Mesendoderm (in vitro differentiated cells): ENCODE results near the gene MAML1.

Source experiments
- DNase-seq: peaks from one replicate; pipeline ENCODE4 v3.0.0; 2013
- H2AK5ac ChIP-seq: 2 replicates; pipeline ENCODE4 v1.6.1; 2013; ENCODE audit warnings: low read length, inconsistent platforms
- H2BK120ac ChIP-seq: 2 replicates; pipeline ENCODE4 v1.6.1; 2013; ENCODE audit warnings: low read depth, mild to moderate bottlenecking, low read length, moderate library complexity, mixed read lengths
- H2BK15ac ChIP-seq: replicated peaks from 2 replicates; pipeline ENCODE4 v1.6.1; 2013; ENCODE audit warnings: low read depth, mild to moderate bottlenecking, moderate library complexity
- H2BK5ac ChIP-seq: 2 replicates; pipeline ENCODE4 v1.6.1; 2013; ENCODE audit warnings: low read length, inconsistent platforms
- H3K18ac ChIP-seq: 2 replicates; pipeline ENCODE4 v1.6.1; 2013; ENCODE audit warnings: mild to moderate bottlenecking, low read length, mixed read lengths
- H3K23ac ChIP-seq: one replicate; pipeline ENCODE4 v1.6.1; 2013; ENCODE audit warnings: low read length
- H3K27ac ChIP-seq: 2 replicates; pipeline ENCODE4 v1.5.1; 2013; ENCODE audit warnings: low read depth, mild to moderate bottlenecking, inconsistent platforms, low read length, moderate library complexity
- H3K27me3 ChIP-seq: 2 replicates; pipeline ENCODE4 v1.6.1; 2013; ENCODE audit warnings: low read length, control low read depth, mild to moderate bottlenecking, inconsistent platforms; ENCODE audit not compliant: insufficient read depth, poor library complexity
- H3K36me3 ChIP-seq: 2 replicates; pipeline ENCODE4 v1.6.1; 2013; ENCODE audit warnings: low read length, inconsistent platforms; ENCODE audit not compliant: control insufficient read depth, insufficient read depth
- H3K4ac ChIP-seq: one replicate; pipeline ENCODE4 v1.6.1; 2013; ENCODE audit warnings: low read depth, mild to moderate bottlenecking, low read length, moderate library complexity
- H3K4me1 ChIP-seq: 2 replicates; pipeline ENCODE4 v1.6.1; 2013; ENCODE audit warnings: low read depth, low read length, inconsistent platforms; ENCODE audit not compliant: control insufficient read depth
- H3K4me2 ChIP-seq: 2 replicates; pipeline ENCODE4 v1.6.1; 2013; ENCODE audit warnings: low read length
- H3K4me3 ChIP-seq: 2 replicates; pipeline ENCODE4 v1.5.1; 2013; ENCODE audit warnings: mild to moderate bottlenecking, low read length
- H3K56ac ChIP-seq: one replicate; pipeline ENCODE4 v1.6.1; 2013; ENCODE audit warnings: low read length
- H3K79me1 ChIP-seq: 2 replicates; pipeline ENCODE4 v1.6.1; 2013; ENCODE audit warnings: low read length, inconsistent platforms
- H3K79me2 ChIP-seq: 2 replicates; pipeline ENCODE4 v1.6.1; 2013; ENCODE audit warnings: mild to moderate bottlenecking, low read length; ENCODE audit not compliant: control insufficient read depth, insufficient read depth
- H3K9ac ChIP-seq: 2 replicates; pipeline ENCODE4 v1.6.1; 2013; ENCODE audit warnings: low read length, inconsistent platforms
- H4K5ac ChIP-seq: one replicate; pipeline ENCODE4 v1.6.1; 2013; ENCODE audit warnings: low read length
- H4K8ac ChIP-seq: one replicate; pipeline ENCODE4 v1.6.1; 2013; ENCODE audit warnings: low read depth, mild to moderate bottlenecking, control low read depth, low read length, moderate library complexity
- WGBS: extraction: QIAGEN DNeasy Blood & Tissue Kit; methylation state at CpG from one replicate; pipeline ENCODE4 v1.1.7; 2013; ENCODE audit warnings: low lambda C conversion rate, missing lambda C conversion rate; ENCODE audit not compliant: insufficient coverage; ENCODE audit errors: extremely low coverage; 5-methylcytosine and 5-hydroxymethylcytosine counted together

MAML1 gene

GRCh38 chr5:179800696-179801201 is 68.1 kb downstream of the MAML1 start:
- H2BK120ac ChIP-seq = no peak overlapping the region
- DNase-seq = no peak
- peaks cover 4% of the 10 kb centered on the region for H3K4me1 ChIP-seq
- peaks cover 3% of the 10 kb centered on the region for H3K36me3 ChIP-seq
- no peak overlapping the region for H4K5ac ChIP-seq
- no peak overlapping the region for H3K27ac ChIP-seq
- H2AK5ac ChIP-seq = no peak overlapping the region
- no peak overlapping the region for H3K4me3 ChIP-seq
- H3K27me3 ChIP-seq = no peaks in the 10 kb centered on the region
- no peak overlapping the region for H3K4me2 ChIP-seq
- H3K18ac ChIP-seq = no peak overlapping the region
- peaks cover 5% of the 10 kb centered on the region for H3K79me1 ChIP-seq
- H3K56ac ChIP-seq = no peak overlapping the region
- peaks cover 6% of the 10 kb centered on the region for H3K79me2 ChIP-seq
- no CpG with 5 or more reads among the region's 12 CpGs for WGBS
- H2BK15ac ChIP-seq = no peak overlapping the region
- no peak overlapping the region for H4K8ac ChIP-seq
- H3K4ac ChIP-seq = no peak overlapping the region
- H2BK5ac ChIP-seq = no peak overlapping the region
- no peak overlapping the region for H3K9ac ChIP-seq
- no peak overlapping the region for H3K23ac ChIP-seq

DNA sequence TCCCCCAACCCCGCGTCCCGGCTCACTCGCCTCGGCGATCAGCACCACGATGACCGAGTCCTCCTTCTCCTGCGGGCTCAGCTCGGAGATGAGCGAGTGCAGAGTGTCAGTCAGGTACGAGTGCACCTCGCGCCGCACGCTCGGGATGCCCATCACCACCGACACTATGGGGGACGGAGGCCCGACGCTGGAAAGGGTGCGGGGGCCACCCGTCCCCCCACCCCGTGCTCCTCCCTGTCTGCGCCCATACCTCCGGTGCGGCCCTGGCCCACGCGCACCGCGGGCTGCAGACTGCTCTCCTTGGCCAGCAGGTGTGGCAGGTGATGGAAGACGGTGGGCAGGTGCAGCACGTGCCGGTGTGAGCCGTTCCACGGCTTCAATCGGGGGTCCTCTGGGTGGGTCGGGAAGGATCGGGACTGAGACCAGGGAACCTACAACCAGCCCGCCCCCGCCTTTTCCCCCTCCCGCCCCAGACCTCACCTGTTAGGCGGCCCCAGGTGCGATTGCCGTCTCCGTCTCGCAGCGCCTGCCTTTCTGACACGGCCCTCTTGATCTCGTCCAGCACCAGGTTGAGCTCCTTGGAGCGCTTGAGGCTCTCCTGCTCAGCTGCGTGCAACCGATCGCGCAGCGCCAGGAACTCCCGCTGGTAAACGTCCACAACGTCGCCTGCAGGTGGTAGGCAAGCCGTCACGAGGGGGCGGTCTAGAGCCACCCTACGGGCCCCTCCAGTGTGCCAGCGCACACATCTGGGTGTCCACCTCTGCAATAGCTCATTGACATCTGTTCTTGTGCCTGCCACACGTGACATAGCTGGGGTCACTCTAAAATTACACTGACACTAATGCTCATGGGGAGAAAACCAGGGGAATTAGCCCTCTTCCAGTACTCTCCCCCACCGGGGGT is 68.9 kb downstream of the MAML1 start:
- no peak overlapping the region for H3K4me2 ChIP-seq
- DNase-seq = peak; percentile 69
- H4K5ac ChIP-seq = no peak overlapping the region
- H4K8ac ChIP-seq = no peak overlapping the region
- H3K9ac ChIP-seq = no peak overlapping the region
- no peak overlapping the region for H3K4me3 ChIP-seq
- no peak overlapping the region for H2BK5ac ChIP-seq
- H3K79me2 ChIP-seq = peaks cover 6% of the 10 kb centered on the region
- H3K23ac ChIP-seq = no peak overlapping the region
- no peak overlapping the region for H3K56ac ChIP-seq
- no CpG with 5 or more reads among the region's 67 CpGs for WGBS
- no peak overlapping the region for H3K4ac ChIP-seq
- H2BK120ac ChIP-seq = no peak overlapping the region
- no peaks in the 10 kb centered on the region for H3K27me3 ChIP-seq
- H3K18ac ChIP-seq = no peak overlapping the region
- no peak overlapping the region for H2BK15ac ChIP-seq
- peaks cover 5% of the 10 kb centered on the region for H3K79me1 ChIP-seq
- peaks cover 4% of the 10 kb centered on the region for H3K4me1 ChIP-seq
- no peak overlapping the region for H3K27ac ChIP-seq
- peaks cover 3% of the 10 kb centered on the region for H3K36me3 ChIP-seq
- H2AK5ac ChIP-seq = no peak overlapping the region

GRCh38 chr5:179802207-179802883 is 69.7 kb downstream of the MAML1 start:
- Histone ChIP-seq H3K4me1 (peaks cover 4% of the 10 kb centered on the region), H3K79me1 (peaks cover 5% of the 10 kb centered on the region), H3K23ac (no peak overlapping the region), H3K4me3 (no peak overlapping the region), H3K18ac (no peak overlapping the region), H3K4me2 (no peak overlapping the region), H3K79me2 (peaks cover 6% of the 10 kb centered on the region), H3K27ac (no peak overlapping the region), H3K4ac (no peak overlapping the region), H4K8ac (no peak overlapping the region), H2BK5ac (no peak overlapping the region), H3K9ac (no peak overlapping the region), H4K5ac (no peak overlapping the region), H3K36me3 (peaks cover 3% of the 10 kb centered on the region), H2BK15ac (no peak overlapping the region), H2AK5ac (no peak overlapping the region), H2BK120ac (no peak overlapping the region), H3K56ac (no peak overlapping the region), H3K27me3 (no peaks in the 10 kb centered on the region)
- WGBS = no CpG with 5 or more reads among the region's 19 CpGs
- no peak for DNase-seq

- no peaks in the 10 kb centered on the region for H3K27me3 ChIP-seq
- DNase-seq = no peak
- H3K4me1 ChIP-seq = peaks cover 4% of the 10 kb centered on the region
- H3K18ac ChIP-seq = no peak overlapping the region
- H3K4me2 ChIP-seq = no peak overlapping the region
- H2BK5ac ChIP-seq = no peak overlapping the region
- H3K79me2 ChIP-seq = peaks cover 6% of the 10 kb centered on the region
- H2AK5ac ChIP-seq = no peak overlapping the region
- H3K27ac ChIP-seq = no peak overlapping the region
- H3K23ac ChIP-seq = peak overlapping the region; percentile 45
- peak overlapping the region; percentile 25 for H3K56ac ChIP-seq
- no peak overlapping the region for H4K5ac ChIP-seq
- peaks cover 5% of the 10 kb centered on the region for H3K79me1 ChIP-seq
- H4K8ac ChIP-seq = no peak overlapping the region
- peaks cover 3% of the 10 kb centered on the region for H3K36me3 ChIP-seq
- no peak overlapping the region for H3K4ac ChIP-seq
- H3K4me3 ChIP-seq = no peak overlapping the region
- H2BK15ac ChIP-seq = no peak overlapping the region
- no peak overlapping the region for H3K9ac ChIP-seq
- H2BK120ac ChIP-seq = no peak overlapping the region
- no CpG with 5 or more reads among the region's 11 CpGs for WGBS
Measured at GRCh38 chr5:179802950-179803562, 70.4 kb downstream of the MAML1 start.

DNA sequence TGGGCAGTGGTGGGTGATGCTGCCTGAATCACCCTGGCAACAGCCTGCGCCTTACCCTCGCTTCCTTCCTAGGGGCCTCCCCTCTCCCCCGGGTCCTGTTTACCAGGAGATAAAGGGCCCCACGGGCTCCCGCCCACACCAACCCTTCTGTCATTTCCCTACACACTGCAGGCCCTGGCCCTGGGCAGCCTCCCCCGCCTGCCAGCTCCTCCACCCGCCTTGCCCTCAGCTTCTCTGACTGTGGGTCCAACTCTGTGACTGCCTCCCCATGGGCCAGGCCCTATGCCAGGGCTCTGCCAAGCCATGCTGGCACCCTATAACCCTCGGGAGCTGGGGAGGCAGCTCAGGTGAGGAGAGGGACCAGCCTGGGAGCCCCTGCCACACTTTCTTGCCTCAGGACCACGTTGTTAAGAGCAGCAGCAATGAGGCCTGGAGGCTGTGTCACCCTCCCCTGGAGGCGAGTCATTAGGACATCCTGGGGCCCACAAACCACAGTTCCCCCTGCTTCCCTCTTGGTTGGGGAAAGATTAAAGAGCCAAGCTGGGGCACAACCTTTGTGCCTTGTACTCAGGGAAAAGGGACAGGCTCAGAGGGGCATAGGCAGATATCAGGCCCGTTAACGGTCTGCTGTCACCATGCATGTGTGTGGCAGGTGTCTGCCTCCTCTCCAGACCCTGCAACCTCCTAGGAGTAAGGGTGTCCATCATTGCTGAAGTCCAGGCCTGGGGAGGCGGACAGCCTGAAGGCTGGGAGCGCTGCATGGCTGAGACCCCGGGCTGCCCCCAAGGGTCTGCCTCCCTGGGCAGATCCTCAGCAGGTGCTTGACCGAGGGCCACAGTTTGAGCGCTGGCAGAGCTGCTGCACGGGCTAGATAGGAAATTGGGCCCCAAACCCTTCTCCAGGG is 71.3 kb downstream of the MAML1 start:
- no peak overlapping the region for H2BK15ac ChIP-seq
- no peak overlapping the region for H3K4me2 ChIP-seq
- H3K23ac ChIP-seq = peak overlapping the region; percentile 45
- H2BK5ac ChIP-seq = no peak overlapping the region
- H3K27ac ChIP-seq = no peak overlapping the region
- no peak overlapping the region for H3K4me3 ChIP-seq
- H3K4me1 ChIP-seq = peaks cover 4% of the 10 kb centered on the region
- H3K56ac ChIP-seq = peak overlapping the region; percentile 42
- H3K18ac ChIP-seq = no peak overlapping the region
- H3K9ac ChIP-seq = no peak overlapping the region
- H3K79me1 ChIP-seq = peaks cover 5% of the 10 kb centered on the region
- peaks cover 3% of the 10 kb centered on the region for H3K36me3 ChIP-seq
- no peak overlapping the region for H2AK5ac ChIP-seq
- no CpG with 5 or more reads among the region's 18 CpGs for WGBS
- H2BK120ac ChIP-seq = no peak overlapping the region
- H3K4ac ChIP-seq = no peak overlapping the region
- no peak for DNase-seq
- no peak overlapping the region for H4K5ac ChIP-seq
- no peak overlapping the region for H4K8ac ChIP-seq
- no peaks in the 10 kb centered on the region for H3K27me3 ChIP-seq
- peaks cover 6% of the 10 kb centered on the region for H3K79me2 ChIP-seq
